MG63 (cell line): ENCODE results near the gene EXOC3L4. TPM values are rescaled to one million over a fixed set of nuclear protein-coding genes. Genes with fewer than 3 reads are reported as not detected.

Source experiments
- DNase-seq: peaks from one replicate; pipeline ENCODE4 v3.0.0-alpha.2; 2020
- H3K27me3 ChIP-seq: fragments of 250-450 bp; sonication (Bioruptor Pico); 2 replicates; pipeline ENCODE4 v1.5.1; 2020; ENCODE audit warnings: mild to moderate bottlenecking, moderate library complexity
- H3K36me3 ChIP-seq: fragments of 250-450 bp; sonication (Bioruptor Pico); 2 replicates; pipeline ENCODE4 v1.5.1; 2020; ENCODE audit warnings: mild to moderate bottlenecking, moderate library complexity
- H3K4me3 ChIP-seq: fragments of 250-450 bp; sonication (Bioruptor Pico); 2 replicates; pipeline ENCODE4 v1.5.1; 2020; ENCODE audit warnings: mild to moderate bottlenecking, moderate library complexity
- H3K9me3 ChIP-seq: fragments of 250-450 bp; sonication (Bioruptor Pico); 2 replicates; pipeline ENCODE4 v1.5.1; 2020; ENCODE audit warnings: mild to moderate bottlenecking, moderate library complexity
- total RNA-seq: library from RNA; depleted of rRNA; stranded (reverse); fragments of >200 nt; shearing (Covaris generic); gene quantifications from 2 replicates; pipeline ENCODE4 v1.2.3, GENCODE V29; 2014; ENCODE audit warnings: low replicate concordance

EXOC3L4 gene
- total RNA-seq, 1 experiment from 2014 or later, result not detected

DNA sequence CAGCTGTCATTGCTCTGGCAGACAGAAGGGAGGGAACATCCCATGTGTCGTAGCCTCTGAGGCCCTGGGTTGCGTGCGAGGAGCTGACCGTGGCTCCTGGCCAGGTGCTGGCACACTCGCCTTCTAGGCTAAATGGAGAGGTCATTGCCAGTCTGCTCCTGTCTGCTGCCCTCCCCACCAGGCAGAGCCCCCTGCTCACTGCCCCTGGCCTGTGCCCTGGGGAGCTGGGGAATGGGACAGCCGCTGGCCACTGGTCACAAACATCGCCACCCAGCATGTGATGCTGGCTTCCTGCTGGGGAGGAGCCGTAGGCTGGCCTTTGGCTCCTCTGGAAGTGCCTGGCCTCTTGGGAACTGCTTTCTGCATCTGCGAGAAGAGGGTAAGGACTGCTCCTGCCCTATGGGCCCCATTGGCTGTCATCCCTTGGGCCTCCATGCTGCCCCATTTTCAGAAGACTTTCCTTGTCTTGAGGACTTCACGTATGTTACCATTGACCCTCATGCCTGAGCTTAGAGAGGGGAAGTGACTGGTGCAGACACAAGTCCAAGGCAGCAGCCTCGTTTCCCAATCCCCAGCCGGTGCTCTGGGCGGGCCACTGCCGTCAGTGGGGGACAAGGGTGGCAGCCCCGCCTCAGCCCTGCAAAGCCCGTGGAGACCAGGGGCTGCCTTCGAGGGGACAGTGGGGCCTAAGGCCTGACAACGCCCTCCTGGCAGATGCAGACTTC, 26.8 kb downstream of the EXOC3L4 start:
- H3K27me3 ChIP-seq, result no peaks in the 10 kb centered on the region
- no peaks in the 10 kb centered on the region for H3K9me3 ChIP-seq
- H3K4me3 ChIP-seq, result no peak overlapping the region
- DNase-seq, result no peak
- H3K36me3 ChIP-seq, result no peaks in the 10 kb centered on the region

- H3K36me3 ChIP-seq, result no peaks in the 10 kb centered on the region
- no peak overlapping the region for H3K4me3 ChIP-seq
- no peaks in the 10 kb centered on the region for H3K27me3 ChIP-seq
- no peaks in the 10 kb centered on the region for H3K9me3 ChIP-seq
- DNase-seq, result no peak
Observed at GRCh38 chr14:103121846-103122584, 27.5 kb downstream of the EXOC3L4 start.

DNA sequence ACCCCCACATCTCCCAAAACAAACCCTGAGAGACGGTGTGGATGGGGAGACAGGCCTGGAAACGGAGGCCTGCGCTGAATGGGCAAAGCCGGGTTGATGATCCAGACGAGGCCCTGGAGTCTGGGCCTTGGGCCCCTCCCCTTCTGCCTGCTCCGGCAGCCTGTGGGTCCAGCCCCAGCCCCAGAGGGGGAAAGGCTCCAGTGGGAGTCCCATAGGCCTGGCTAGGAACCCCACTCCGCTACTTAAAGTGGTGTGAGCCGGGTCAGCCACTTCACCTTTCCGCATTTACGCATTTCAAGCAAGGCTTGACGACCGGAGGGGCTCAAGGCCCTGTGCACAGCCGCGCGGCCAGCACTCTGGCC, 28.0 kb downstream of the EXOC3L4 start:
- H3K36me3 ChIP-seq, result peaks cover 2% of the 10 kb centered on the region; the same call in 1 of the 2 replicates
- no peak overlapping the region; the same call in 1 of the 2 replicates for H3K4me3 ChIP-seq
- no peaks in the 10 kb centered on the region for H3K9me3 ChIP-seq
- no peak for DNase-seq
- H3K27me3 ChIP-seq, result no peaks in the 10 kb centered on the region

GRCh38 chr14:103122947-103123633, 28.6 kb downstream of the EXOC3L4 start, which contains the start of gene TNFAIP2:
Gene TNFAIP2, plus strand, starts transcription at chr14:103123461. Its CDS starts 2,997 bp downstream, at chr14:103126458.
- Histone ChIP-seq H3K36me3 (peaks cover 8% of the 10 kb centered on the region), H3K9me3 (no peaks in the 10 kb centered on the region), H3K4me3 (peak within 1 kb of the TSS; percentile 64), H3K27me3 (no peaks in the 10 kb centered on the region)
- DNase-seq, result peak; percentile 44

GRCh38 chr14:103123634-103124500, 29.3 kb downstream of the EXOC3L4 start:
- H3K36me3 ChIP-seq, result peaks cover 8% of the 10 kb centered on the region
- H3K27me3 ChIP-seq, result no peaks in the 10 kb centered on the region
- peak; percentile 55 for DNase-seq
- H3K9me3 ChIP-seq, result no peaks in the 10 kb centered on the region
- H3K4me3 ChIP-seq, result peak overlapping the region; percentile 64

DNA sequence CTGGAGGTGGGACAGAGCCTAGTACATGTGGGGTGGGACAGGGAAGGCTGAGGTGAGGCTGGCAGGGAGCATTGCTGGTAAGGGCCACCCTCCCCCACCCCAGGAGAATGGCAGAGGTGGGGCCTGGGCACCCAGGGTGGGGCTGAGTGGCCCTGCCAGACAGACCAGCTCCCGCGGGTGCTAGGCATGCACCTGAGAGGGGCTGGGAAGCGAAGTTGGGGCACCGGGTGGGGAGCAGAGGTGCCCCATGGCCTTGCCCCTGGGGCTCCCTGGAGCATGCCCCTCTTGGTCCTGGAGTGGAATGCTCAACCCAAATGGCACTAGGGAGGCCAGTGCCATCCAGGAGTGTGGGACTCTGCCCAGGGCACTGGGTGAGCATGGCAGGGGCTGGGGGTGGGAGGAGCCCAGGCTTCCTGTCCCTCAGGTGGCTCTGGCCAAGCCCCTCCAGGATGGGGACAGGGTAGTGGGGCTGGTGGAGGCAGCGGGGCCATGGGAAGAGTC, 30.0 kb downstream of the EXOC3L4 start:
- no peaks in the 10 kb centered on the region for H3K9me3 ChIP-seq
- DNase-seq, result no peak
- peaks cover 8% of the 10 kb centered on the region for H3K36me3 ChIP-seq
- no peaks in the 10 kb centered on the region for H3K27me3 ChIP-seq
- H3K4me3 ChIP-seq, result peak overlapping the region; percentile 64

DNA sequence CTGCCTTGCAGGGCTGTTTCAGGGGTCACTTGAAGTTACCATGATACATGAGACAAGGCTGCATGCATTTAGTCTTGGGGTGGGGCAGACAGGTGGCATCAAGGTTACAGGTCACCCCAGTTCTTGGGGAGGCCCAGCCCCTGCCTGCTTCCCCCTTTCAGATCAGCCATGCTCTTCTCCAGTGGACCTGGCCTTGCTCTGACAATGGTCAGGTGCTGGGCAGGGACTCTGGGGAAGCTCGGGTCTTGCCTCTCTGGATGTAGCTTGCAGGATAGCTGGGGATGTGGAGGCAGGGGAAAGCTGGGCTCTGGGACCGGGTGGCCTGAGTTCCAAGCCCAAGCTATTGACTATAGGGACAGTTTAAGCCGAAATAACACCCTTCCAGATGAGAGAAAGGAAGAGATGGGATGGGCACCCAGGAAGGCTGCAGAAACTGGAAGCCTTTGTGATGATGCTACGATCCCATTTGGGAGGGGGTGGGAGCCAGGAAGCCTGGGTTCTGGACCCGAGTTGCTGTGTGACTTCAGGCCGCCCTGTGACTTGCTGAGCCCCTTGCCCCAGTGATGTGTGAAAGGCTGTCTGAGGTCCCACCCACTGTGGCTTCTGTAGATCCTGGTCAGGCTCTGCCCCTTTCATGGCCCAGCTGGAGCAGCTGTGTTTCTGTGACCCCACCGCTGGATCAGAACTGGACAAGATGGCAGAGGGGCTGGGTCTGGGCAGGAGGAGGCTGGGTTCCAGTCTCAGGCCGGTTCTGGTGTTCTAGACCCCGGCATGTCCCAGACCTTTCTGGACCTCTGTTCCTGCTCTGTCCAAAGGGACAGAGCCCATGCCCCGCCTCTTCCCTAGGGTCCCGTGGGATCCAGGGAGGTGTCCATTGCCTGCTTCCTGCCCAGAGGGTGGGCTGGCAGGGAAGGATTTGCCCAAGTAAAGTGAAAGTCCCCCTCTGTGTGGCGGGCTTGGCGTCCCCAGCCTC, 30.9 kb downstream of the EXOC3L4 start:
- H3K9me3 ChIP-seq, result no peaks in the 10 kb centered on the region
- no peaks in the 10 kb centered on the region for H3K27me3 ChIP-seq
- H3K36me3 ChIP-seq, result peaks cover 8% of the 10 kb centered on the region
- H3K4me3 ChIP-seq, result no peak overlapping the region
- DNase-seq, result no peak

GRCh38 chr14:103126088-103126872, 31.8 kb downstream of the EXOC3L4 start:
- no peak overlapping the region for H3K4me3 ChIP-seq
- no peaks in the 10 kb centered on the region for H3K27me3 ChIP-seq
- H3K36me3 ChIP-seq, result peaks cover 8% of the 10 kb centered on the region
- no peak for DNase-seq
- no peaks in the 10 kb centered on the region for H3K9me3 ChIP-seq

- Histone ChIP-seq H3K27me3 (no peaks in the 10 kb centered on the region), H3K9me3 (no peaks in the 10 kb centered on the region), H3K36me3 (peaks cover 8% of the 10 kb centered on the region), H3K4me3 (no peak overlapping the region)
- no peak for DNase-seq
Observed at GRCh38 chr14:103126873-103127304, 32.4 kb downstream of the EXOC3L4 start.

GRCh38 chr14:103127356-103127755, 32.8 kb downstream of the EXOC3L4 start:
- Histone ChIP-seq H3K4me3 (no peak overlapping the region), H3K9me3 (no peaks in the 10 kb centered on the region), H3K36me3 (peaks cover 8% of the 10 kb centered on the region), H3K27me3 (no peaks in the 10 kb centered on the region)
- DNase-seq, result no peak

- H3K4me3 ChIP-seq, result no peak overlapping the region
- H3K36me3 ChIP-seq, result peaks cover 10% of the 10 kb centered on the region
- no peaks in the 10 kb centered on the region for H3K9me3 ChIP-seq
- no peak for DNase-seq
- no peaks in the 10 kb centered on the region for H3K27me3 ChIP-seq
Observed at GRCh38 chr14:103127861-103128598, 33.5 kb downstream of the EXOC3L4 start.

- H3K27me3 ChIP-seq, result no peaks in the 10 kb centered on the region
- peak; percentile 88 for DNase-seq
- H3K36me3 ChIP-seq, result peaks cover 11% of the 10 kb centered on the region
- no peaks in the 10 kb centered on the region for H3K9me3 ChIP-seq
- H3K4me3 ChIP-seq, result no peak overlapping the region
Observed at GRCh38 chr14:103128631-103129300, 34.2 kb downstream of the EXOC3L4 start.

DNA sequence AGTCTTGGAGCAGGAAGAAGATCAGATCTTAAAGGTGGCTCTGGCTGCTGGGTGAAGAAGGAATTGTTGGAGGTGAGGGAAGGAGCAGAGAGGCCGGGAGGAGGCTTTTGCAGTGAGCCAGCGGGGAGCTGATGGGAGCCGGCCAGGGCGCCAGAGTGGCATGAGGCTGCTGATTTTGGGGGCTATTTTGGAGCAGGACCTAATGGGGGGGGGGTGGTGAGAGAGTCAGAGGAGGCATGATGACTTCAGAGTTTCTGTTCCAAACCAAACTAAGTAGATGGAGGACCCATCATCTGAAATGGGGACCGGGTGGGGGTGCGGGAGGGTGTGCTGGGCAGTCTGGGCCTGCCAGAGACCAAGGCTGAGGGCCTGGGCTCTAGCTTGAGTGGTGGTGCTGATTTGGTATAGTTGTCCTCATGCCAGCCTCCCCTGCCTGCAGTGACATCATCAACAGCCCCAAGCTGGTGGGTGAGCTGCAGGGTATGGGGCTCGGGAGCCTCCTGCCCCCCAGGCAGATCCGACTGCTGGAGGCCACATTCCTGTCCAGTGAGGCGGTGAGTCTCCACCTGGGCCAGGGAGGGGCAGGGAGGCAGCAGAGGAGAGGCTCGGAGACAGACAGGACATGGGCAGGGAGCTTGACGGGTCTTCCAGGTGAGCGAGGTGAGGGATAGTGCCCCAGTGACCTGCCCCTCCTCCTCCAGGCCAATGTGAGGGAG, 34.9 kb downstream of the EXOC3L4 start:
- Histone ChIP-seq H3K27me3 (no peaks in the 10 kb centered on the region), H3K9me3 (no peaks in the 10 kb centered on the region), H3K36me3 (peaks cover 11% of the 10 kb centered on the region), H3K4me3 (no peak overlapping the region)
- DNase-seq, result no peak
